H1 (cell line): ENCODE measurements around the gene MKNK2.

Source experiments
- CREB1 ChIP-seq: IDR thresholded peaks from 2 replicates; pipeline ENCODE4 v1.6.1; 2012; ENCODE audit warnings: inconsistent platforms
- CTCF ChIP-seq, 3 experiments: IDR thresholded peaks; 1 replicate in 2 of 3; 2 replicates in 1 of 3; pipeline versions ENCODE4 v1.5.1 to v1.6.1; 2011; ENCODE audit warnings: low read length in 3 of 3, mild to moderate bottlenecking in 3 of 3, inconsistent platforms in 2 of 3, low read depth in 1 of 3, moderate library complexity in 1 of 3; ENCODE audit not compliant: insufficient read depth in 1 of 3; ENCODE audit errors: control extremely low read depth in 1 of 3
- EGR1 ChIP-seq: IDR thresholded peaks from 2 replicates; pipeline ENCODE4 v1.6.1; 2011; ENCODE audit warnings: low read depth, low read length, borderline replicate concordance
- EZH2 ChIP-seq: fragments of 200-600 bp; sonication (generic); IDR thresholded peaks from 2 replicates; pipeline ENCODE4 v1.7.1; 2012; ENCODE audit warnings: low read depth, mild to moderate bottlenecking, moderate library complexity, low read length, inconsistent platforms; ENCODE audit not compliant: severe bottlenecking
- HDAC2 ChIP-seq, 2 experiments: fragments of 300-600 bp in 1 of 2; sonication (generic) in 1 of 2; IDR thresholded peaks; 2 replicates each; pipeline ENCODE4 v1.6.1; 2011 to 2012; ENCODE audit warnings: low read depth in 2 of 2, low read length in 2 of 2, mild to moderate bottlenecking in 2 of 2, moderate library complexity in 2 of 2, borderline replicate concordance in 1 of 2, inconsistent platforms in 1 of 2
- KDM5A ChIP-seq: fragments of 200-600 bp; IDR thresholded peaks from 2 replicates; pipeline ENCODE4 v1.7.1; 2012; ENCODE audit warnings: mild to moderate bottlenecking, low read length, inconsistent platforms, mixed read lengths
- NRF1 ChIP-seq: IDR thresholded peaks from 2 replicates; pipeline ENCODE4 v1.6.1; 2011; ENCODE audit warnings: mild to moderate bottlenecking, low read depth, low read length, improper control_type of control experiment
- POLR2A ChIP-seq, 2 experiments: IDR thresholded peaks; 1 replicate in 1 of 2; 2 replicates in 1 of 2; pipeline ENCODE4 v1.6.1; 2011; ENCODE audit warnings: low read depth in 2 of 2, low read length in 2 of 2, mild to moderate bottlenecking in 2 of 2; ENCODE audit errors: control extremely low read depth in 1 of 2
- RFX5 ChIP-seq: IDR thresholded peaks from 2 replicates; pipeline ENCODE4 v1.6.1; 2011; ENCODE audit warnings: low read depth, low read length, improper control_type of control experiment, borderline replicate concordance
- SIRT6 ChIP-seq: IDR thresholded peaks from one replicate; pipeline ENCODE4 v1.7.1; 2012; ENCODE audit warnings: low read length, inconsistent platforms
- TAF1 ChIP-seq: IDR thresholded peaks from 2 replicates; pipeline ENCODE4 v1.6.1; 2011; ENCODE audit warnings: mild to moderate bottlenecking, low read depth, low read length
- TEAD4 ChIP-seq: IDR thresholded peaks from 2 replicates; pipeline ENCODE4 v1.6.1; 2012; ENCODE audit warnings: low read depth, low read length, inconsistent platforms, mixed read lengths

- TF ChIP-seq RFX5, result no peak
- TF ChIP-seq KDM5A, result no peak
- no peak for TF ChIP-seq HDAC2 (IDR thresholded peaks at IDR 0.05; ENCODE audit: borderline replicate concordance in 1 of 2, low read depth in 2 of 2, low read length in 2 of 2)
- no peak for TF ChIP-seq POLR2A (IDR thresholded peaks at IDR 0.05; ENCODE audit: control extremely low read depth in 1 of 2, low read depth in 2 of 2, low read length in 2 of 2)
- TF ChIP-seq NRF1, result no peak
- TF ChIP-seq CTCF (IDR thresholded peaks at IDR 0.05; ENCODE audit: control extremely low read depth in 1 of 3, insufficient read depth in 1 of 3, low read depth in 1 of 3, low read length in 3 of 3), result no peak
- no peak for TF ChIP-seq EZH2
- TF ChIP-seq TEAD4, result no peak
- TF ChIP-seq SIRT6, result no peak
- TF ChIP-seq TAF1, result no peak
- no peak for TF ChIP-seq CREB1
- TF ChIP-seq EGR1, result no peak
These were observed 12.8 kb upstream of the MKNK2 start for GRCh38 chr19:2063824-2064223.
